GM10266 (cell line): ENCODE data around the gene TMEM132C.

Source experiments
- DNase-seq: peaks from one replicate; pipeline ENCODE4 v3.0.0; 2012; ENCODE audit errors: extremely low spot score
- TF ChIP-seq, protein P1 (sequence below): IDR thresholded peaks from 2 replicates; pipeline ENCODE4 v1.5.1; 2012; ENCODE audit warnings: mild to moderate bottlenecking, low read depth; ENCODE audit not compliant: control insufficient read depth, insufficient read depth; ENCODE audit errors: missing control alignments

Gene TMEM132C

DNA sequence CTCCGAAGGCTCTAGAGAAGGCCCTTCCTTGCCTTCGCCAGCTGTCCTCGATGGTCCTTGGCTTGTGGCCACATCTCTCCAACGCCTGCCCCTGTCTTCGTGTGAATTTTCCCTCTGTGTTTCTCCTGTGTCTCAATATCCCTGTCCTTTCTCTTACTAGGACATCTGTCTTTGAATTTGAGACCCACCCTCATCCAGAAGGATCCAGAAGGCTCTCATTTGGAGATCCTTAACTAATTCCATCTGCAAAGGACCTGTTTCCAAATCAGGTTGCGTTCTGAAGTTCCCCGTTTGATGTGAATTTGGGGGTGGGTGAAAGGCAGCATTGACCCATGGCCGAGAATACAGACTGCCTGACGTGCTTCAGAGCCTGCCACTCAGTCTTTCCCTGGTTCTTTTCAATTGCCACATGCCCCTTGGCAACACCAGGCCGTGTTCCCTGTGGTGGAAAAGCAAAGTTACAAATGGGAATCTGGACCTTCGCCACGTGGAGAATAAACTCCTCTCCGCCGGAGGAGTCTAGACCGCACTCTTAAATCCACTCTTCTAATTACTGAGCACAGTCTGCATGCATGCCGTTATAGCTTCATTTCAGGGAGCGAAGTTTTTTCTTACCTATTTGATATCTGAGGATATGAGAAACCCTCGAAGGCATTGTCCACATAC lies 158.8 kb downstream of the TMEM132C start:
- no peak for DNase-seq
- TF ChIP-seq, protein P1, sequence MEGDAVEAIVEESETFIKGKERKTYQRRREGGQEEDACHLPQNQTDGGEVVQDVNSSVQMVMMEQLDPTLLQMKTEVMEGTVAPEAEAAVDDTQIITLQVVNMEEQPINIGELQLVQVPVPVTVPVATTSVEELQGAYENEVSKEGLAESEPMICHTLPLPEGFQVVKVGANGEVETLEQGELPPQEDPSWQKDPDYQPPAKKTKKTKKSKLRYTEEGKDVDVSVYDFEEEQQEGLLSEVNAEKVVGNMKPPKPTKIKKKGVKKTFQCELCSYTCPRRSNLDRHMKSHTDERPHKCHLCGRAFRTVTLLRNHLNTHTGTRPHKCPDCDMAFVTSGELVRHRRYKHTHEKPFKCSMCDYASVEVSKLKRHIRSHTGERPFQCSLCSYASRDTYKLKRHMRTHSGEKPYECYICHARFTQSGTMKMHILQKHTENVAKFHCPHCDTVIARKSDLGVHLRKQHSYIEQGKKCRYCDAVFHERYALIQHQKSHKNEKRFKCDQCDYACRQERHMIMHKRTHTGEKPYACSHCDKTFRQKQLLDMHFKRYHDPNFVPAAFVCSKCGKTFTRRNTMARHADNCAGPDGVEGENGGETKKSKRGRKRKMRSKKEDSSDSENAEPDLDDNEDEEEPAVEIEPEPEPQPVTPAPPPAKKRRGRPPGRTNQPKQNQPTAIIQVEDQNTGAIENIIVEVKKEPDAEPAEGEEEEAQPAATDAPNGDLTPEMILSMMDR: no peak

DNA sequence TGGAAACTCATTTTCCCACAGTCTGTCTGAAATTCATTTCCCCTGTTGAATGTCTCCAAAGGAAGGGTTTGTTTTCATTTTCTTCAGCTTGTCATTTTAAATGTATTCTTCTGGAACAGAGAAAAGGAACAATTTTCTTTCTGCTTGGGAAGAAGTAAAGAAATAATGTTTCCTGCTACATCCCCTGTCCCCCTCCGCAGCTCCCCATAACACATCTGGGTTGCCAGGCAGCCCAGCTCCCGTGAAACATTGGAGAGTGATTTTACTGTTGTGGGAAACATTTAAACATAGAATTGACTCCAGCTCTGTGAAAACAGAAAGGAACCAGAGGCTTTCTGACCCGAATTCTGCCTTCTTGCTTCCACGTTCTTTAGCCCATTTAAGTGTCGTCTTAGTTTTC lies 159.5 kb downstream of the TMEM132C start:
- no peak for DNase-seq
- TF ChIP-seq, protein P1: no peak

DNA sequence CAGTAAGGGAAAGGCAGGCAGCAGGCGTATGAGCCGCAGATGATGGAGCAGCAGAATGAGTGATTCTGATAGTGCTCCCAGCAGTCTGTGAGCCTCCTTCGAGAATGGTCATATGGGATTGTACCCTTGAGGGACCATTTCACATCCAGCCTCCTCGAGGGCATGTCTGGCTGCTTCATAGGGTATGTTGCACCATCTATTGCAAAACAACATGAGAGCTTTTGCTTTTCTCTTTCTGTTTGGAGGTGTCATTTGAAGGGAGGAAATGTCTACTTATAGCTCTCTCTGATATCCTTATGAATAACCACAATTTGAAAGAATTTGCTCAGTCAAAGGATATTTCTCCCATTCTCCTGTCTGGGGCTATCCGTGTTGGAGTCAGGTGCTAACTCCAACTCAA lies 172.8 kb downstream of the TMEM132C start:
- TF ChIP-seq, protein P1: no peak

DNA sequence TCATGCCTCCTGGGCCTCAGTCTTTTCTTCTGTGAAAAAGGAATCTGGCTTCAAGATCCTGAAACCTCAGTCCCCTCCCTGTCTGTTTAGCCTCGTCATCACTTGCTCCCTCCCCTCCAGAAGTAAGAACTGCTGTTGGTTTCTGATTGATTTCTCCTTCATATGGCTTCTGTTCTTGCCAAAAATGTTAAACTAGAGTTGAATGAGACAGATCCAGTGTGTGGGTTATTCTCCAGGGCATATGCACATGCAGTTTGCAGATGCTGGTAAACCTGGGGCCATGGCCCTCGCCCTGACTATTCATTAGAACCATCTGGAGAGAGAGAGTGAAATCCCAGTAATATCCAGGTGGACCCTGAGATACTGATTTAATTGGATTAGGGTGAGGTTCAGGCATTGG lies 175.1 kb downstream of the TMEM132C start:
- DNase-seq: no peak
- TF ChIP-seq, protein P1: no peak

More for the DNA sequence above, 172.8 kb downstream of the TMEM132C start:
- DNase-seq: no peak

DNA sequence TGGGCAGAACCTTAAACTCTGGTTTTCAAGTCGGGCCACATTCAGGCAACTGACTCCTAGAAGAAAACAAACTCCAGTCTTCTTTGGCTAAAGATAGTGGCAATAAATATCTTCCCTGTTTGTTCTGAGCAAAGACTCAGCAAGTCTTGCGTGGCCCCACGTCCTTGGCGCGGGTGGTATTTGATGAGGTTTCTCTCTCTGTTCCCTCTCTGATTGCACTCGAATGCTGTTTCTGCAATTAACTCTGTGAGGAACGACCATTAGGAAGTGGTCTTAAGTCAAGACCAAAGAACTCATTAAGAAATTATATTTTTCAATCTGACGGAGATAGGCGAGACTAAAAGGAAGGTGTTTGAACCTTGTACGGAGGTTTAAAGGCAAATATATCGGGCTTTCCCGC lies 177.6 kb downstream of the TMEM132C start:
- no peak for DNase-seq
- TF ChIP-seq, protein P1: no peak

DNA sequence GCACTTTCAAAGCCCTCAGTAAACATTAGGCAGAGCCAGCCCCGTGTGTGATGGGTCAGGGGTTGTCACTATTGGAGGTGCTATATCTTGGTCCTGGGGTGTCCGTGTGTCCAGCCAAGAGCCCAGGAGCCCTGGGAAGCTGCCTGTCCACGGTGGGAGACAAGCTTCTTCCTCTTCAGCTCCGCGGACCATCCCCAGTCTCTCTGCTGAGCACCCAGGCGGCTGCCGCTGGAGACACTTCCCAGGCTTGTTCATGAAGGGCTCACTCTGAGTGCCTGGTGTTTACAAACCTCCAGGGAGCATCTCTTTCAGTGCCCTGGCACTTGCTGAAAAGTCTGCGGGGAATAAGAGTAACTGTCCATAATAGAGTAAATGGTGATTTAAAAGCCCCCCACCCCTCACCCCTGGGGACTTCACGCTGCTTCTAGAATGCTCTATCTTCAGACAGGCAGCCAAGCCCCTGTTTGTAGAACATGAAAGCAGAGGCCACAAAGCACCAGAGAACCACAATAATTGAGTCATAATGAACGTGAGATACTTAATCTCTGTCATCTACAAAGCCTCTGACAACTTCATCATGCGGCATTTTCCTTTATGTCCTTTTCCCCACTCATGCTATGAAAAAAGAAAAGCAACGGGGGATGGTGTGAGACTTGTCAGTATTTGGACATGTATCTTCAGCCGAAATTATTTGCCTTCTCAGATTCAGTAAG lies 178.6 kb downstream of the TMEM132C start:
- TF ChIP-seq, protein P1: no peak
- DNase-seq: no peak
